Hepatocyte (in vitro differentiated cells): ENCODE data around the gene TRAF1.

ENCODE experiments used
- EZH2 ChIP-seq: fragments of 200-600 bp; sonication (generic); IDR thresholded peaks from 2 replicates; pipeline ENCODE4 v1.6.1; 2016; ENCODE audit warnings: antibody characterized with exemption, mild to moderate bottlenecking, borderline replicate concordance
- EZH2phosphoT487 ChIP-seq: fragments of 200-600 bp; sonication (generic); IDR thresholded peaks from one replicate; pipeline ENCODE4 v1.6.1; 2018; ENCODE audit warnings: antibody characterized with exemption, mild to moderate bottlenecking, low read depth, moderate library complexity; ENCODE audit not compliant: unreplicated experiment, severe bottlenecking
- TF ChIP-seq, protein P1 (sequence below): fragments of 200-600 bp; sonication (generic); IDR thresholded peaks from 2 replicates; pipeline ENCODE4 v1.5.1; 2016; ENCODE audit warnings: antibody characterized with exemption, mild to moderate bottlenecking; ENCODE audit not compliant: poor library complexity

- TF ChIP-seq, protein P1, sequence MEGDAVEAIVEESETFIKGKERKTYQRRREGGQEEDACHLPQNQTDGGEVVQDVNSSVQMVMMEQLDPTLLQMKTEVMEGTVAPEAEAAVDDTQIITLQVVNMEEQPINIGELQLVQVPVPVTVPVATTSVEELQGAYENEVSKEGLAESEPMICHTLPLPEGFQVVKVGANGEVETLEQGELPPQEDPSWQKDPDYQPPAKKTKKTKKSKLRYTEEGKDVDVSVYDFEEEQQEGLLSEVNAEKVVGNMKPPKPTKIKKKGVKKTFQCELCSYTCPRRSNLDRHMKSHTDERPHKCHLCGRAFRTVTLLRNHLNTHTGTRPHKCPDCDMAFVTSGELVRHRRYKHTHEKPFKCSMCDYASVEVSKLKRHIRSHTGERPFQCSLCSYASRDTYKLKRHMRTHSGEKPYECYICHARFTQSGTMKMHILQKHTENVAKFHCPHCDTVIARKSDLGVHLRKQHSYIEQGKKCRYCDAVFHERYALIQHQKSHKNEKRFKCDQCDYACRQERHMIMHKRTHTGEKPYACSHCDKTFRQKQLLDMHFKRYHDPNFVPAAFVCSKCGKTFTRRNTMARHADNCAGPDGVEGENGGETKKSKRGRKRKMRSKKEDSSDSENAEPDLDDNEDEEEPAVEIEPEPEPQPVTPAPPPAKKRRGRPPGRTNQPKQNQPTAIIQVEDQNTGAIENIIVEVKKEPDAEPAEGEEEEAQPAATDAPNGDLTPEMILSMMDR = no peak
- TF ChIP-seq EZH2phosphoT487 (no peak), EZH2 (no peak)
Observed at GRCh38 chr9:120974181-120974580, 47.6 kb upstream of the TRAF1 start.
